ENCODE measurements around the gene EEF1B2. TPM values are rescaled to one million over a fixed set of nuclear protein-coding genes. Genes with fewer than 3 reads are reported as not detected.
A peak's percentile ranks its signal among the peaks of the same experiment; 100 is the strongest.

Gene EEF1B2
- total RNA-seq, 1 experiment from 2014 or later: 768 TPM

DNA sequence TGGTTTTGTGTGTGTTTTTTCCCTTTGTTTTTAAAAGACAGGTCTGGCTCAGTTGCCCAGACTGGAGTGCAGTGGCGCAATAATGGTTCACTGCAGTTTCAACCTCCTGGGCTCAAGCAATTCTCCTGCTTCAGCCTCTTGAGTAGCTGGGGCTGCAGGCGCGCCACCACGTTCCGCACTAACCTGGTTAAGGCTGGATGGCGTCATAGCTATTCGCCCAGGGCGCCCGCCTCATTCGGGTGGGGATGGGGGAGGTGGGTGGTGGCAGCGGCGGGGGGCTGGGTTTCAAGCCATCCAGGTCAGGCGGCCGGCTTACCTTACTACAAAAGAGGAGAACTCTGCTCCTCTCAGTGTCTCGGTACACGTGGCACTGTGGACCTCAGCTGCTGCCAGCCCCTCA is 42.8 kb downstream of the EEF1B2 start:
- H3K27ac ChIP-seq (ENCODE audit: insufficient read length, low read depth, low read length): no peak overlapping the region
- H2BK5ac ChIP-seq (ENCODE audit: insufficient read length, low read length): no peak overlapping the region
- Mint-ChIP-seq H3K9me3 (no peaks in the 10 kb centered on the region), H3K4me3 (no peak overlapping the region), H3K27me3 (ENCODE audit: low read depth) (no peaks in the 10 kb centered on the region), H3K27ac (no peak overlapping the region), H3K36me3 (ENCODE audit: insufficient read depth in 1 of 3, low read depth in 3 of 3) (no peaks in the 10 kb centered on the region), H3K4me1 (peaks cover 11 to 16% of the 10 kb centered on the region in 2 experiments)
- H2AFZ ChIP-seq (ENCODE audit: low read length): no peak overlapping the region
- H3K27me3 ChIP-seq (ENCODE audit: insufficient read depth, low read length): no peaks in the 10 kb centered on the region
- no peak overlapping the region for H4K8ac ChIP-seq (replicated peaks; ENCODE audit: insufficient read length, low read depth, low read length)
- no peak overlapping the region for H3T11ph ChIP-seq (ENCODE audit: low read length)
- WGBS (ENCODE audit: extremely low coverage, insufficient read length, low lambda C conversion rate): no CpG with 5 or more reads among the region's 16 CpGs
- no peak overlapping the region for H4K91ac ChIP-seq (ENCODE audit: insufficient read length, low read depth, low read length)
- no peak overlapping the region for H2BK120ac ChIP-seq (ENCODE audit: low read depth, low read length, poor library complexity, severe bottlenecking)
- H3K4ac ChIP-seq (ENCODE audit: low read depth, low read length): no peak overlapping the region
- no peaks in the 10 kb centered on the region for H3K79me1 ChIP-seq (ENCODE audit: insufficient read depth, low read depth, low read length, poor library complexity, severe bottlenecking)
- no peak overlapping the region for H3K23ac ChIP-seq (ENCODE audit: insufficient read length, low read depth, low read length)
- H2BK15ac ChIP-seq (ENCODE audit: low read depth, low read length): no peak overlapping the region
- no peak overlapping the region for H3K9ac ChIP-seq (ENCODE audit: extremely low read depth, insufficient read length, low read length)
- peak overlapping the region; percentile 11 for H3K18ac ChIP-seq (ENCODE audit: insufficient read length, low read depth, low read length)
- TF ChIP-seq, protein P1, sequence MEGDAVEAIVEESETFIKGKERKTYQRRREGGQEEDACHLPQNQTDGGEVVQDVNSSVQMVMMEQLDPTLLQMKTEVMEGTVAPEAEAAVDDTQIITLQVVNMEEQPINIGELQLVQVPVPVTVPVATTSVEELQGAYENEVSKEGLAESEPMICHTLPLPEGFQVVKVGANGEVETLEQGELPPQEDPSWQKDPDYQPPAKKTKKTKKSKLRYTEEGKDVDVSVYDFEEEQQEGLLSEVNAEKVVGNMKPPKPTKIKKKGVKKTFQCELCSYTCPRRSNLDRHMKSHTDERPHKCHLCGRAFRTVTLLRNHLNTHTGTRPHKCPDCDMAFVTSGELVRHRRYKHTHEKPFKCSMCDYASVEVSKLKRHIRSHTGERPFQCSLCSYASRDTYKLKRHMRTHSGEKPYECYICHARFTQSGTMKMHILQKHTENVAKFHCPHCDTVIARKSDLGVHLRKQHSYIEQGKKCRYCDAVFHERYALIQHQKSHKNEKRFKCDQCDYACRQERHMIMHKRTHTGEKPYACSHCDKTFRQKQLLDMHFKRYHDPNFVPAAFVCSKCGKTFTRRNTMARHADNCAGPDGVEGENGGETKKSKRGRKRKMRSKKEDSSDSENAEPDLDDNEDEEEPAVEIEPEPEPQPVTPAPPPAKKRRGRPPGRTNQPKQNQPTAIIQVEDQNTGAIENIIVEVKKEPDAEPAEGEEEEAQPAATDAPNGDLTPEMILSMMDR (conservative IDR thresholded peaks at IDR 0.05): no peak
- H4K20me1 ChIP-seq (ENCODE audit: control insufficient read depth, insufficient read depth, insufficient read length): no peaks in the 10 kb centered on the region
- H3K56ac ChIP-seq (ENCODE audit: insufficient read length, low read depth, low read length): no peak overlapping the region
- H3K23me2 ChIP-seq (ENCODE audit: insufficient read length, low read depth, low read length, poor library complexity, severe bottlenecking): no peaks in the 10 kb centered on the region
- H3K4me2 ChIP-seq (ENCODE audit: insufficient read depth, insufficient read length, low read length): no peak overlapping the region
- H3K79me2 ChIP-seq (ENCODE audit: insufficient read depth, low read length): no peaks in the 10 kb centered on the region
- H4K5ac ChIP-seq (ENCODE audit: insufficient read length, low read depth, low read length): no peak overlapping the region
- H3K9me3 ChIP-seq (ENCODE audit: control insufficient read depth, low read depth, low read length): no peaks in the 10 kb centered on the region
- H3K4me1 ChIP-seq (ENCODE audit: insufficient read depth, low read length): peaks cover 4% of the 10 kb centered on the region; the same call in 1 of the 2 replicates
- H2BK20ac ChIP-seq (ENCODE audit: low read depth, low read length, poor library complexity, severe bottlenecking): no peak overlapping the region
- no peak overlapping the region for H3K14ac ChIP-seq (ENCODE audit: insufficient read depth, low read length)
- DNase-seq: peak; percentile 35
- no peak overlapping the region for H2BK12ac ChIP-seq (ENCODE audit: insufficient read length, low read depth, low read length)
- H2AK5ac ChIP-seq (ENCODE audit: insufficient read length, low read length): no peak overlapping the region

Measured in H9 (cell line).